ENCODE results near the gene MRFAP1L1.
"Not testable (repeated sequence)": the region's sequence is repeated elsewhere in the genome, so short reads cannot be mapped to it uniquely, and the experiment has no call there.

Gene MRFAP1L1

DNA sequence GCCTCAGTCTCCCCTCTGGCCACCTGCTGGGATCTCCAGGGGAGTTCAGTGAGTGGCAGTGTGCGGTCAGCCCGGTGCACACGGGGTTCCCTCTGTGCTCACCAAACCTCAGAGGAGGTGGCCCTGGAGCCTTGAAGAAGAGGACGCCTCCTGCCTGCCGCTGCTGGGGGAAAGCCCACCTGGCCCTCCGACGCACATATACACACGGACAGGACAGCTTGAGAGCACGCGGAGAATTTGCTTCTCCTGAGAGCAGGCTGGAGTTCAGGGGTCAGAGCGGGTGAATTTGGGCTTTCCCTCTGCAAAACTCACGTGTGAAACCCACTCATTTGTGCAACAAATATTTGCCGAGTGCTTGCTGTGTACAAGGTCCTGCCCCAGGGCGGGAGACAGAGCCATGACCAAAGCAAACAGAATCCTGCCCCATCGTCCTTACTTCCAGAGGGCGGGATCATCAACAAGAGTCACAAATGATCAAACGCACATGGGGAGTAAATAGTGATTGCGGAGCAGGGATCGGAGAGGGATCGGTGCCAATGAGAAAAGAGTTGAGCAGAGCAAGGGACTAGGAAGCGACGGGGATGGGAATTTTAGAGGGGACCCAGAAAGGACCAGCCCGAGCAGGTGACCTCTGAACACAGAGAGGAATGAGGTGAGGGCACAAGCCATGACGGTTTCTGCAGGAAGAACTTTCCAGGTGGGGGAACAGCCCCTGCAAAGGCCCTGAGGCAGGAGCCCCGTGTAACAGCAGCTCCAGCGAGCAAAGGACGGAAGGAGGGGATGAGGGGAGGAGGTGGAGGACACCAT, 23.9 kb upstream of the MRFAP1L1 start:
- no peak for DNase-seq

DNA sequence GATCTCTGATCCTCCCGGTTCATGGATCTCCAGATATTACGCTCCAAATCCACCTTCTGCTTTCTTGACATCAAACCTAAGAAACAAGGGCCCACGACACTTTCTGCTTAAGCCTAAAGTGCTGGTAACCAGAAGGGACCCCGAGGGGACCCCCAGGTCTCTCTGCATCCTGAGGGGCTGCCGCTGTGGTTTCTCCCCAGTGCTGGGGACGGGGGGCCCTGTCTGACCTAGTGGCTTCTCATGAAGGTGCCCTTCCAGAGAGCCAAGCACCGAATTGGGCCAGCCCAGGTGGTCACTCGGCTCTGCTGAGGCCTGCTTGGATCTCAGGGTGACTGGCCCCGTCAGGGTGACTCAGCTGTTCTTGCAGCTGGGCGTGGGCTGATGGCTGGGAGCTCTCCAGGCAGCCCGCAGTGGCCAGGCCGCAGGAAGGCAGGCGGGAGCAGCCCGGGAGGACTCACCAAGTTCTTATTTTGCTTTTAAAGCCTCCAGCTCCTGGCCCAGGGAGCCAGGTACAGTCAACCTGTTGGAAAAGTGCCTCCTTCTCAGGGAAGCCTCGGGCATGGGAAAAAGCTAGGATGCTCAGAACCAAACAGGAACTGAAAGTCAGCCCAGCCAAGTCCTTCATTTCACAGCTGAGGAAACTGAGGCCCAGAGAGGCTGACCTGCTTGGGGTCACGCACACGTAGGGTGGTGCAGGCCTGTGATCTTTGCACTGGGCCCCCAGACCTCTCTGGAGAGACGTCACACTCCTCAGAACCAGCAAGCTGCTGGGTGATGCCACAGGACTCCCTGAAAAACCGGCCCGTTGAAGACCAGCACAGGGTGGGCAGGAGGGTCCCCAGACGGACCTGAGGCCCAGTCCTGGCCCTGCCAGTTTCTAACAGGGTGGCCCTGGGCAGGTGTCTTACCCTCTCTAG, 23.0 kb upstream of the MRFAP1L1 start:
- no peak for DNase-seq

DNA sequence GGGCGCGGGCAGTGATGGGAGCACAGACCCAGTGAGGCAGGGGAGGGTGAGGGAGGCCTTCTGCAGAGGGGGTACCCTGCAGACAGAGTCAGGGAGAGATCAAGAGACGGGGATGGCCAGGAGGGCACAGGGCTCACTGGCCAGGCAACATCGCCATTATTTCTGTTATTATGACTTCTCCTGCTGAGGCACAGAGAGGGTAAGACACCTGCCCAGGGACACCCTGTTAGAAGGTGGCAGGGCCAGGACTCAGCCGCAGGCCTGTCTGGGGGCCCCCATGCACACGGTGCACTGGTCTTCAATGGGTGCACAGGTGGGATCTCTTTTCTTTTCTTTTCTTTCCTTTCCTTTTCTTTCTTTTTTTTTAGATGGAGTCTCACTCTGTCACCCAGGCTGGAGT, 22.1 kb upstream of the MRFAP1L1 start:
- no peak for DNase-seq

DNA sequence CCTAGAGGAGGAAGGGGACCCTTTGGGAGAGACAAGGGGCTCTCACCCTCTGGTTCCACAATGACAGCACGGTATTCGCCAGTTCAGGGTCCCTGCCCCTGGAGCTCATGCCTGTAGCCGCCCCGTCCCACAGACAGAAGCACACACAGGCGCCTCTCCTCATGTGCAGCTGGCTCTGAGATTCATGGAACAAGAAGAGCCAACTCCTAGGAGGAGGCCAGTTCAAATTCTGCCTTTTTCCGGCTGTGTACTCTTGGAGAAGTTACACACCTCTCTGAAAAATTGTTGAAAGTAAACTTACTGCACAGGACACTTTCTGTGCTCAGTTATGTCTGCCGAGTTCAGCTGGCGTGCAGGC, 21.6 kb upstream of the MRFAP1L1 start:
- DNase-seq, result no peak

DNA sequence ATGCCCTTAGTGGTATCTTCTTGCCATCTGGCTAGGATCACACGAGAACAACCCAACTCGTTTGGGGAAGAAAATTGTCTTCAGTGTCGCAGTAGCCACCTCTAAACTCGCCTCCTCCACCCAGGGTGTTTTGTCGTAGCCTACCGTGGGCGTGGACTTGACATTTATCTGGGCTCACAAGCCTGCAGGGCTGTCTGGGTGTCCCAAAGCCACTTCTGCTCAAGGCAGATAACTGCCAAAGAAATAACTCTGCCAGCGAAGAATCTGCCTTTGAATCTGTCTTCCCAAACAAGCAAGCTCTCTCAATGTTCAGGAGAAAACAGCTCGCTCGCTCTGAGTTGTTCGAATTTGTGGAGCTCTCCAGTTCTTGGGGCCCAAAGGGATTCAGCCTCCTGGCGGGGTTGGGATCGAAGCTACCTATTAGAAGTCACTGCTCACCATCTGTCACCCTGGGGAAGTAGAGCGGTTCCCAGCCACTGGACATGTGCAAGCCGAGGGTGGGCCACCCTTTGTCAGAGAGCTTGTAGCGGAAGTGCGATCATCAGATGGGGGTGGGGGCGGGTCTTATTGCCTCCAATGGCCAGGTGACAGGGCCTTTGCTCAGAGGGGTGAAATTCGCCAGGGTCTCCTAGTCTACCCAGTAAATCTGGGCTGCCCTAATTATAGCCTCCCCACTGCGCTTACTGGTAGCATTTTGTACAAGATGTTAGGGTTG, 21.1 kb upstream of the MRFAP1L1 start:
- no peak for DNase-seq

DNA sequence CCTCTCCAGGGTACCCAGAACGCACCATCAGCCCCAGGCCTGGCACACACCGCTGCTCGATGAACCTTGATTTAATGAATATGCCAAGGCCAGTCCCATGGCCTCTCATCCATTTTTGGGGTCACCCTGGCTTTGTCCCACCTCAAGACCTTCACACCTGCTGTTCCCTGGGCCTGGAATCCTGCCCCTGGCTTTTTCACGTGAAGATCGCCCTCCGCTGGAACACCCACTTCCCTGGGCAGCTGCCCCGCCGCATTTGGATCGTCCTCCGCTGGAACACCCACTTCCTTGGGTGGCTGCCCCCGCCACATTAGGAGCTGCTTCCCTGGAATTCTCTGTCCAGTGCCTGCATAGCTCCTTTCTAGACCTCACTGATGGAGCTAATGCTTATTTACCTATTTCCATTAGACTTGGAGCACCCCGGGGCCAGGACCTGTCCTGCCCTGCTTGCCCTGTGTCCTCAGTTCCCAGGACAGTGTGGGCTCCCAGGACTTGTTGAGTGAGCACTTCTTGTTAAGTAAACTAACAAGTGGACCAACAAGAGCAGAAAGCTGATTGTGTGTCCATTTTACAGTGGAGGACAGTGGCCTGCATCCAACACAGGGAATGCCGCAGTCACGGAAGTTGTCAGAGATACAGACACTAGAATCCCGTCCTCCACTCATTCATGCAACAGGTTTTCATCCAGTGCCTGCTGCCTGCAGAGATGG, 18.8 kb upstream of the MRFAP1L1 start:
- DNase-seq, result no peak

DNA sequence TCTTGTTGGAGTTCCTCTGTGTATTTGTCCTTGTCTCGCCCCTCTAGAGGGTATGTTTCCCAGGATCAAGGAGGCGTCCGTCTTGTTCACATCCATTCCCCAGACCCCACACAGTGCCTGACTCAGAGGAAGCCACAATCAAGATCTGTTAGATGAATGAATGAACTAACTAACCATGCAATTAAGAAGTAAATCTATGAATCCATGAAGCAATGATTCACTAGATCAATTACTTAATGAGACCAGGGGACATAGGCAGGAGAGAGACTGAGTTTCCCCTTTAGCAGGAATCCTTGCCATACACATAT, 18.2 kb upstream of the MRFAP1L1 start:
- DNase-seq, result no peak

DNA sequence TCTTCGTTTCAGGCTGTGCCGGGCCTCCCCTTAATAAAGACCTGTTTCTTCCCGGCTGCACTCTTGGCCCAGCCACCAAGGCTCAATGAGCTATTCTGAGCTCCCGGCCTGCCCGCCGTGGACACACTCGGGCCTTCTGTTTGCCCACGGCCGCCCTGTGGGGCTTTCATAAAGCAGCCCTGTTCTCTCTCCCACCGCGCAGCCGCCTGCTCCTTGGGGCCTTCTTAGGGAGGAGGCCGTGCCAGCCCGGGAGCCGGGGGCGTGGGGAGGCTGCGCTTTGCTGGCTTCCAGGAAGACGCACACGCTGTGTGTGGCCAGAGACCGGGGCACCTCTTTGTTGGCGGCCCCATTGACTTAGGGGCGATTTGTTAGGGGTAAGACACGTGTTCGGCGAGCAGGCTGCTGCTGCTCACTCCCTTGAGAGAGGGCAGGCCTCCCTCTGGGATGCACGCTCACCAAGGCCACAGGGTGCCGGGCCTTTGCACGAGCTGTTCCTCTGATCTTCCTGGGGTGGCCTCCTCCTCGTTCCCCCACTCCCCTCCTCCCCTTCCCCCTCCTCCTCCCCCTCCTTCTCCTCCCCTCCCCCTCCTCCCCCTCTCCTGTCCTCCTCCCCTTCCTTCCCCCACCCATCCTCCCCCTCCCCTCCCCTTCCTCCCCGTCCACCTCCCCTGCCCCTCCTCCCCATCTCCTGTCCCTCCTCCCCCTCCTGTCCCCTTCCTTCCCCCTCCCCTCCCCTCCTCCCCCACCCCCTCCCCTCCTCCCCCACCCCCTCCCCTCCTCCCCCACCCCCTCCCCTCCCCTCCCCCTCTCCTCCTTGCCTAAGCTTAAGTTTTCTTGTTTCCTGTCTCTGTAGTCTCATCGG, 17.6 kb upstream of the MRFAP1L1 start:
- DNase-seq, result no peak

DNA sequence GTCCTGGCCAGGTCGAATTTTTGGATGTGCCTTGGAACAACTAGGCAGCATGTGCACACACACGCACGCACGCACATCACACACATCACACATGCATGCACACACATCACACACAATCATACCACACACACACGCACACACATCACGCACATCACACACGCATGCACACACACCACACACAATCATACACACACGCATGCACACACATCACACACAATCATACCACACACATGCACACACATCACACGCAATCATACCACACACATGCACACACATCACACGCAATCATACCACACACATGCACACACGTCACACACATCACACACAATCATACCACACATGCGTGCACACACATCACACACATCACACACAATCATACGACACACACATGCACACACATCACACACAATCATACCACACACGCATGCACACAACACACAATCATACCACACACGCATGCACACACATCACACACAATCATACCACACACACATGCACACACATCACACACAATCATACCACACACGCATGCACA, 15.8 kb upstream of the MRFAP1L1 start:
- not testable (repeated sequence) for DNase-seq

DNA sequence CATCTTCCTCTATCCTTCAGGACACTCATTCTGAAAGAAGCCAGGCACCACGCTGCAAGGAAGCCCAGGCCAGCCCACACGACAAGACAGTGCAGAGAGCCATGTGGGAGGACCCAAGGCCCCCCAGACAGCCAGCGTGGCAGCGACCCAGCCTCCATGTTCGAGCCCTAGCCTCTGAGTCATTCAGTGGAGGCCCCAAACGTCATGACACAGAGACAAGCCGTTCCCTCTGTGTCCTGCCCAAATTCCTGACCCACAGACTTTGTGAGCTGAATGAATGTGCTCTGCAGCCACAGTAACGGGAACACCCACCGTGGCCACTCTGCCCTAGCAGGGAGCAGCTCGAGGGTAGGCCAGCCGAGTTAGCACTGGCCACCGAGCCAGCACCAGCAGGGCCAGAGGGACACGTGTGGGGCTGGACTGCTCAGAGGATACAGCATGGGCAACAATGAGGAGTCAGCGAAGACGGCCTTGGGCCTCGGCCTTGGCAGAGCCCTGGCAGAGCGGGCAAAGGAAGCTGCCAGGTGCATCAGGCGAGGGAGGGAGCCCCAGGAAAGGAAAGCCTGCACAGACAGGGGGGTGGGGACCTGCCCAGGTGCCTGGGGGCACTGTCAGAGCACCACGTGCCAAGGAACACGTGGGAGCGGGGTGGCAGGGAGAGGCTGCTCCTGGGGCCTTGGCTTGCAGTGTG, 14.9 kb upstream of the MRFAP1L1 start:
- DNase-seq, result no peak

DNA sequence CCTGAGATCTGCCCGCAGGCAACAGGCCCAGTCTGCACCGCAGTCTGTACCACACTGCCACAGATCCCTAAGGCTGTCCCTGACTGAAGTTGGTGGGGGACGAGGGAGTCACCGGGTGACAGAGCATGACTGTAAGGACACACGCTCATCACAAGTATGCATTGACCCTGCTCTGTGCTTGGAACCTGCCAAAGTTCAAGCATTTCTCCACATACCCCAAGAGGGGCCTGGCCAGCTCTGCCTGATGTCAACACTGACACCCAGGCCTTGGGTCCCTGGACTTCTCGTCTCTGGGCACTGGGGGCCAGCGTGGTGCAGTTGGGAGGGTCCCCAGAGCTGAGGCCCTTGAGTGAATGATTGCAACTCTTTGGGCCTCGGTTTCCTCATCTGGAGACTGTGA, 14.2 kb upstream of the MRFAP1L1 start:
- DNase-seq, result no peak

DNA sequence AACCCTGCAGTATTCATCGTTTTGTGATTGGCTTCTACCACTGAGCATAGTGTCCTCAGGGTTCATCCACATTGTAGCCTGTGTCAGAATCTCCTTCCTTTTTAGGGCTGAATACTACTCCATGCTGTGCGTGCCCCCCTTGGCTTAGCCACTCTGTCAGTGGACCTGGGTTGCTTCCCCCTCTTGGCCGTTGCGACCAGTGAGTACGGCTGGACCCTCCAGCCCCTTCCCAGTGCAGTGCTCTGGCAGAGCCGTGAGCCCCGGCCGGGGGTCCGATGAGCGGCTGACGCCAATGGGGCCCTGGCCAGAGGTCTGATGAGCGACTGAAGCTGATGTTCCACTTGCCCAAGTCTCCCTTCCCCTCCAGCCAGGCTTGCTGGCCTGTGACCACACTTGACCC, 13.2 kb upstream of the MRFAP1L1 start:
- no peak for DNase-seq

DNA sequence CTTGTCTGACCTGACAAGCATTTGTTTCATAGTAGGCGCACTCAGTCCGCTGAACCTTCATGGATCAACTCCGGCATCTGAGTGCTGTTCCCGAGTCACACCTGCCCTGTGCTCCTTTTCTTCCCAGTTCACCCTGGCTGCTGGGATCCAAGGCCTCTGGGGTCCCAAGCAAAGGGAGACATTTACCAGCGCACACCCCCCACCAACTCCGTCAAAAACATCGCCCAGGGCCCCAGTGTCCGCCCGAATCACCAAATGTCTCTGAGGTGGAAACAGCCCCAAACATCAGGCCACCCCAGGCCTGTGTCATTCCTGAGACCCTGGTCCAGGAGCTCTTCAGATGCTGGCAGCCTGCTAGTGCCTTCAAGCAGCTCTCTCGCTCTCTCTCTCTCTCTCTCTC, 11.5 kb upstream of the MRFAP1L1 start:
- DNase-seq, result no peak

DNA sequence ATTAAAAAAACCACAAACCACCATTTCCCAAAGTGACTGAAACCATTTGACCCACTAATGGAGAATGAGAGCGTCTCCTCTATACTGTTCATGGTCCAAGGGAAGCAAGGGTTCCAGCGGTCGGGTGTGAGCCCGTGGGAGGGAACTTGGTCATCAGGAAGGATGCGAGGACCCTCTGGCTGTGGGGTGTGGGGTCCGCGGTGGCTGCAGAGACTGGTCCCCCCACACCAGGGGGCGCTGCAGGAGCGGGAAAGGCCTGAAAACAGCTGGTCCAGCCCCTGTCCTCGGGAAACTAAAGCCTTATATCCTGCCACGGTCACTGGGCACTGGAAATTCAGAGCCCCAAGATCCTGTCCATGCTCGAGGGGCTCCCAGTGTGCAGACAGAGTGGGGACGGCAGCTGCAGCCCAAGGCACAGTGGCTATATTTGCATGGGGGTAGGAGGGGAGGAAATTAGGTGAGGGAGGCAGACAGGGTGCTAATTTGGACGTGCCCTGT, 10.6 kb upstream of the MRFAP1L1 start:
- DNase-seq, result peak; percentile 82

DNA sequence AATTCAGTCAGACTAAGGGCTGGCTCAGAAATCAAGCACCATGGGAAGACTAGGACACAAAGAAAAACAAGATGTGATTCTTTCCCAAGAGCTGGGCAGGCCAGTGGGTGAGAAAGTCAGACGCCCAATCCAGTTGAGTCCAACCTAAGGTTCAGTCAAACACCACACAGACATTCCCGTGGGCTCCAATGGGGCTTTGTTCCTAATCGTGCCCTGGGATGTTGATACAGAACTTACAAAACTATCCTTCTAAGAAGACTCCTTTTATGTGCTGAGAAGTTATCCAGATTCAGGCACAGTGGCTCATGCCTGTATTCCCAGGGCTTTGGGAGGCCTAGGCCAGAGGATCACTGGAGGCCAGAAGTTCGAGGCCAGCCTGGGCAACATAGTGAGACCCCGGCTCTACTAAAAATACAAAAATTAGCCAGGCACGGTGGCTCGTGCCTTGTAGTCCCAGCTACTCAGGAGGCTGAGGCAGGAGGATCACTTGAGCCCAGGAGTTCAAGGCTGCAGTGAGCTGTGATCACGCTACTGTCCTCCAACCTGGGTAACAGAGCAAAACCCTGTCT, 10.0 kb upstream of the MRFAP1L1 start:
- no peak for DNase-seq

DNA sequence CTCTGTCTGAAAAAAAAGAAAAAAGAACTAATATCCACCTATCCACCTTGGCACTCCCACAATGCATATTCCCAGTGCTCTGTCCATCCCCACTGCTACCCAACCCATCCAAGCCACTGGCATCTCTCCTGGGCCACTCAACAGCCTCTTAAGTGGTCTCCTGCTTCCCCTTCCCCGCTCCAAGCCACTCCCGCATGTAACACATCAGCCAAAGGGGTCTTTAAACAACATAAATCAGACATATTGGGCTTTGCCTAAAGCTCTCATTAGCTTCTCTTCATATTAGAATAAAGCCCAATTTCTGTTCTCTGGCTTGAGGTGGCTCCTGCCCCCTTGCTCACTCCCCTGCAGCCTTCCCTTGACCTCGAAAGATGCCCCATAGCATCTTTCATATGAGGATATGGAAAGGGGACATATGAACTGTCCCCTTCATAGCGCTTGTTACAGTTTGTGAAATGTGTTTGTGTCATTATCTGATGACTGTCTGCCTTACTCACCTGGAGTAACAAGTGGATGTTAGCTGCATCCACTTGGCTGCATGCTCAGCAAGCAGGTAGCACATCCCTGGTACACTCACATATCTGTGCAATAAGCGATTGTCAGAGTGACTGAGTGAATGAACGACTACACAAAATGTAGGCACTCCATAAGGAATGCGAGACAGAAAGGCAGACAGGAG, 9.4 kb upstream of the MRFAP1L1 start:
- no peak for DNase-seq

DNA sequence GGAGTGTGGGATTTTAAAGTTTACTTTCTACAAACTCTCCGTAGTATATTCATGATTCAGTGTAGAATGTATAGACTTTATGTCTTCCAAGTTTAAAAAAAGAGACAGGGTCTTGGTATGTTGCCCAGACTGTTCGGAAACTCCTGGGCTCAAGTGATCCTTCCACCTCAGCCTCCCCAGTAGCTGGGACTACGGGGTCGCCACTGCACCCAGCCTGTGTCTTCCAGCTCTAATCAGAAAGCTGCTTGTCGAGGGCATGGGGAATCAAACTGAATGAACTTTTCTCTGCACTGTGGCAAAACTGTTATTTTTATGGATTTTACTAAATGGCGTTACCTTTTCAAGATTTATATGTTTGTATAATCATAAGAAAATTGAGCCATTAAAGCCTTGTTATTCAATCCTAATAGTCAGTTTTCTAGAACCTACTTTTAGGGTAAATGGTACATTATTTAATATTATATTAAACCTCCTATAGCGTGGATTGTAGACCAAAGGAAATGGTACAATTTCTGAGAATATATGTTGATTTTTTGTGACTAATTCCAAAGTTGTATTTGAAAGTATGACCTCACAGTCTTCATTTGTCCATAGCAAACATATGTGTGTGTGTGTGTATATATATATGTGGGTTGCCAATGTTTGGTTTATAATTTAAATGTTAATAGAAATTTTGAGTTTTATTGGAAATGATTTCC, 7.4 kb upstream of the MRFAP1L1 start:
- DNase-seq, result no peak

DNA sequence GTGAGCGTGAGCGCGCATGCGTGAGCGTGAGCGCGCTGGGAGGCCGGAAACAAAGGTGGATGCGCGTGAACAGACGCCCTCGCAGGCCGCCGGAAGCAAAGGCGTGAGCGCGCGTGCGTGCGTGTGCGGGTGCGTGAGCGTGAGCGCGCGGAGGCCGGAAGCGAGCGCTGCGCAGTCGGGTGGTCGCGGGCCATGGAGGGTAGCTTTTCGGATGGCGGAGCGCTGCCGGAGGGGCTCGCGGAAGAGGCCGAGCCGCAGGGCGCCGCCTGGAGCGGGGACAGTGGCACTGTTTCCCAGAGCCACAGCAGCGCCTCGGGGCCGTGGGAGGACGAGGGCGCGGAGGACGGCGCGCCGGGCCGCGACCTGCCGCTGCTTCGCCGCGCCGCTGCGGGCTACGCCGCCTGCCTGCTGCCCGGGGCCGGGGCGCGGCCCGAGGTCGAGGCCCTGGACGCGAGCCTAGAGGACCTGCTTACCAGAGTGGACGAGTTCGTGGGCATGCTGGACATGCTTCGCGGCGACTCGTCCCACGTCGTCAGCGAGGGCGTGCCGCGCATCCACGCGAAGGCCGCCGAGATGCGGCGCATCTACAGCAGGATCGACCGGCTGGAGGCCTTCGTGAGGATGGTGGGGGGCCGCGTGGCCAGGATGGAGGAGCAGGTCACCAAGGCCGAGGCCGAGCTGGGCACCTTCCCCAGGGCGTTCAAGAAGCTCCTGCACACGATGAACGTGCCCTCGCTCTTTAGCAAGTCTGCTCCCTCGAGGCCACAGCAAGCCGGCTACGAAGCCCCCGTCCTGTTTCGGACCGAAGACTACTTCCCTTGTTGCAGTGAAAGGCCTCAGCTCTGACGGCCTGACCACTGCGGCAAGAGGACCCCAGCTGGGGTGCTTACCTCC, 6.6 kb upstream of the MRFAP1L1 start, which contains the start of gene BLOC1S4:
Gene BLOC1S4 (plus strand): TSS at position 157 of the 894 bp plus-strand sequence. CDS start 36 bp downstream, at position 193.
- DNase-seq, result peak; percentile 80

Measured in activated T-cell treated with anti-CD3 and anti-CD28 coated beads for 4 hours (primary cell).